Karpas-422 (cell line): ENCODE results near the gene LYRM2. TPM values are rescaled to one million over a fixed set of nuclear protein-coding genes. Genes with fewer than 3 reads are reported as not detected.

Experiments
- DNase-seq: peaks from one replicate; pipeline ENCODE4 v3.0.0-alpha.2; 2015
- H2AFZ ChIP-seq: fragments of 200-600 bp; sonication (generic); 2 replicates; pipeline ENCODE4 v1.6.1; 2014; ENCODE audit warnings: antibody characterized with exemption, low read length, mixed read lengths
- H3K27ac ChIP-seq: fragments of 200-600 bp; sonication (generic); 2 replicates; pipeline ENCODE4 v1.5.1; 2014; ENCODE audit warnings: mild to moderate bottlenecking, low read length, moderate library complexity
- H3K27me3 ChIP-seq: fragments of 200-600 bp; sonication (generic); 2 replicates; pipeline ENCODE4 v1.6.1; 2014; ENCODE audit warnings: low read length, mixed read lengths
- H3K36me3 ChIP-seq: fragments of 200-600 bp; sonication (generic); 2 replicates; pipeline ENCODE4 v1.6.1; 2014; ENCODE audit warnings: low read length, mixed read lengths; ENCODE audit not compliant: insufficient read depth
- H3K4me1 ChIP-seq: fragments of 200-600 bp; sonication (generic); 2 replicates; pipeline ENCODE4 v1.6.1; 2014; ENCODE audit warnings: mild to moderate bottlenecking, low read length, mixed read lengths
- H3K4me2 ChIP-seq: fragments of 200-600 bp; sonication (generic); 2 replicates; pipeline ENCODE4 v1.6.1; 2014; ENCODE audit warnings: low read length, low read depth, mild to moderate bottlenecking; ENCODE audit not compliant: poor library complexity, severe bottlenecking
- H3K4me3 ChIP-seq: fragments of 200-600 bp; sonication (generic); 2 replicates; pipeline ENCODE4 v1.5.1; 2014; ENCODE audit warnings: mild to moderate bottlenecking, antibody characterized with exemption, low read length, mixed read lengths
- H3K79me2 ChIP-seq: fragments of 200-600 bp; sonication (generic); 2 replicates; pipeline ENCODE4 v1.6.1; 2014; ENCODE audit warnings: mild to moderate bottlenecking, low read length, mixed read lengths
- H3K9ac ChIP-seq: fragments of 200-600 bp; sonication (generic); 2 replicates; pipeline ENCODE4 v1.6.0; 2014; ENCODE audit warnings: low read length
- H3K9me2 ChIP-seq: fragments of 200-600 bp; sonication (generic), shearing (Covaris generic); replicated peaks from 2 replicates; pipeline ENCODE4 v1.6.0; 2014; ENCODE audit warnings: mild to moderate bottlenecking, low read length, moderate library complexity; ENCODE audit not compliant: insufficient read depth
- H3K9me3 ChIP-seq: fragments of 300-700, 200-600 bp; sonication (generic); 2 replicates; pipeline ENCODE4 v1.6.1; 2014; ENCODE audit warnings: low read length, mixed read lengths
- H4K20me1 ChIP-seq: fragments of 200-600 bp; sonication (generic); 2 replicates; pipeline ENCODE4 v1.6.1; 2014; ENCODE audit warnings: mild to moderate bottlenecking, antibody characterized with exemption, low read length, low read depth; ENCODE audit not compliant: insufficient read depth
- total RNA-seq: library from RNA; depleted of rRNA; stranded (reverse); fragments of >200 nt; shearing (Covaris generic); gene quantifications from 2 replicates; pipeline ENCODE4 v1.2.3, GENCODE V29; 2014; ENCODE audit warnings: low replicate concordance; rRNA removed

LYRM2 gene, protein sequence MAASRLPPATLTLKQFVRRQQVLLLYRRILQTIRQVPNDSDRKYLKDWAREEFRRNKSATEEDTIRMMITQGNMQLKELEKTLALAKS
- 13.7 and 23.9 TPM in 2 replicates for total RNA-seq

DNA sequence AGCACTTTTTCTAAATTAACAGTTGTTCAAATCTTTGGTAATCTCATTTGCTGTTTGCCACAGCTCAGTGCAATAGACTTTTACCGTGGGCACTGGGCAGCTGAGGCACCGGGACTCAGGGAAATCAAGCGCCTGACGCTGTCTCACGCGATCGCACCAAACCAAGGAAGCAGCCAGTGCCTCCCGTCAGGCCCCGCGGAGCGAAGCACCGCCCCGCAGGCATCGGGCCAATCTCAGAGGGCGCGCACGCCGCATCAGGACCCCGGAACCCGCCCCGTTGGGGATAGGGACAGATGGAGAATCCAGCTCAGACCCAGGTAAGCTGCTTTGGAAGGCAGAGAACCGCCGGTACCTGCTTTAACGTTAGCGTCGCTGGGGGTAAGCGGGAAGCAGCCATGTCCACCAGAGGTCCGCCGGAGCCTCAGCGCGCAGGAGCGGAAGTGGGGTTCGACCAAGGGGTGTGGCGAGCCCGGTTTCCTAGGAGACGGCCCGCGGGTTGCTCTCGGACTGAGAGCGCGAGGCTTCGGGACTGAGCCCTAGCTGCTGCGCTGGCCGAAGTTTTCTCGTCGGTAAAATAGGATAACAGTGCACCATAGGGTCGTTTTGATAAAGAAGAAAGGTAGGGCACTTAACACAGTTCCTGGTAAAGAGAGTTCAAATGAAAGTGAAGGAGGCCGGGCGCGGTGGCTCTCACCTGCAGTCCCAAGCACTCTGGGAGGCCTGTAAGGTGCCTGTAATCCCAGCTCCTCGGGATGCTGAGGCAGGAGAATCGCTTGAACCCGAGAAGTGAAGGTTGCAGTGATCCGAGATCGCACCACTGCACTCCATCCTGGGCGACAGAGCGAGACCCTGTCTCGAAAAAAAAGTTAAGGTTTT, at the start of gene LYRM2:
Gene LYRM2 (minus strand): TSS at position 428 of the 876 bp plus-strand sequence. CDS start 31 bp downstream, at position 397.
- Histone ChIP-seq H3K36me3 (peaks cover 35% of the 10 kb centered on the region), H3K27ac (peak within 1 kb of the TSS; percentile 82), H4K20me1 (no peaks in the 10 kb centered on the region), H3K79me2 (peaks cover 48% of the 10 kb centered on the region), H3K9me2 (no peaks in the 10 kb centered on the region), H3K4me2 (peak within 1 kb of the TSS; percentile 99), H3K9ac (peak within 1 kb of the TSS; percentile 82), H3K27me3 (no peaks in the 10 kb centered on the region), H3K4me3 (peak within 1 kb of the TSS; percentile 77), H3K9me3 (no peaks in the 10 kb centered on the region), H3K4me1 (peaks cover 24% of the 10 kb centered on the region), H2AFZ (0 out of 2 replicates have a peak within 1 kb of the TSS, but pooled peaks have one; percentile 44)
- peak; percentile 97 for DNase-seq

DNA sequence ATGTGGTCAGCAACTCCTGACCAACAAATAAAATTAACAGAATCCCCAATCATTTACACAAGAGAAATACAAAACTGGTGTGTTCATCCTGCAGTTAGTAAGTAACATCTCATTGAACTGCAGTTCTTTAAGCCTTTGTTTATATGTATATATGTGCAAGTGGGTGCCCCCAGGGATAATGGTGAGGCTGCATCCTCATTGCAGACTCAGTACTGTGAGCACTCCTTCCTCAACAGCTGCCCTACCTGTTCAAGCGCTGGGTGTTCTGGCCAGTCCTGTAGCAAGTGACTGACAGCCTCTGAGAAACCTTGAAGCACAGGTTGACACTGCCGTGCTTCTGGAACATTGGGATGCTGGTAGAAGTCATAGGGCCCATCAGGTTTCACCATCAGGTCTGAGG, 49.8 kb upstream of the LYRM2 start:
- H3K4me3 ChIP-seq, result no peak overlapping the region
- H3K27ac ChIP-seq, result no peak overlapping the region
- H3K36me3 ChIP-seq, result peaks cover 74% of the 10 kb centered on the region
- peaks cover 7% of the 10 kb centered on the region for H3K79me2 ChIP-seq
- H3K4me1 ChIP-seq, result peaks cover 25% of the 10 kb centered on the region
- DNase-seq, result no peak
- no peak overlapping the region for H3K4me2 ChIP-seq
- no peaks in the 10 kb centered on the region for H3K27me3 ChIP-seq
- H3K9me3 ChIP-seq, result no peaks in the 10 kb centered on the region
- no peak overlapping the region for H3K9ac ChIP-seq
- H4K20me1 ChIP-seq, result no peaks in the 10 kb centered on the region
- H2AFZ ChIP-seq, result no peak overlapping the region
- no peaks in the 10 kb centered on the region for H3K9me2 ChIP-seq

DNA sequence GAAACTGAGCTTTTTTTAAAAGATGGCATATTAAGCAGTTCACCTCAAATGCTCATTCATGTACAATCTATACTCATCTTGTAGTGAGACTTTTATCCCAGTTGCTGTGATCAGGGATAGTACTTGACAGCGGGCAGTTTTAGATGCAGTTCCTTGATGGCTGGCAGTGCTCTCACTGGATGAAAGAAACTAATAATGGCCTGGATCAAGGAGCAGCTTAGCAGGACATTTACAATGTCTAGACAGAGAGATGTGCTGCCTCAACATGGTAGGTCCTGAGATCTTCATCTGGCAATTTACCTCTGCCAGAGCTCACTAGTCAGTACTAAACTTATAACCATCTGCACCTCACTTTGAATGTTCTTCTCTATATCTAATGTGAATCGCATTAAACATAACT, 46.8 kb upstream of the LYRM2 start:
- H4K20me1 ChIP-seq, result no peaks in the 10 kb centered on the region
- H3K79me2 ChIP-seq, result no peaks in the 10 kb centered on the region; the same call in 1 of the 2 replicates
- H3K27ac ChIP-seq, result no peak overlapping the region
- H3K27me3 ChIP-seq, result no peaks in the 10 kb centered on the region
- no peak for DNase-seq
- H3K9ac ChIP-seq, result no peak overlapping the region
- no peak overlapping the region for H2AFZ ChIP-seq
- H3K9me3 ChIP-seq, result no peaks in the 10 kb centered on the region
- H3K4me1 ChIP-seq, result peaks cover 5% of the 10 kb centered on the region
- no peak overlapping the region for H3K4me3 ChIP-seq
- H3K4me2 ChIP-seq, result no peak overlapping the region
- H3K9me2 ChIP-seq, result no peaks in the 10 kb centered on the region
- H3K36me3 ChIP-seq, result peaks cover 73% of the 10 kb centered on the region

DNA sequence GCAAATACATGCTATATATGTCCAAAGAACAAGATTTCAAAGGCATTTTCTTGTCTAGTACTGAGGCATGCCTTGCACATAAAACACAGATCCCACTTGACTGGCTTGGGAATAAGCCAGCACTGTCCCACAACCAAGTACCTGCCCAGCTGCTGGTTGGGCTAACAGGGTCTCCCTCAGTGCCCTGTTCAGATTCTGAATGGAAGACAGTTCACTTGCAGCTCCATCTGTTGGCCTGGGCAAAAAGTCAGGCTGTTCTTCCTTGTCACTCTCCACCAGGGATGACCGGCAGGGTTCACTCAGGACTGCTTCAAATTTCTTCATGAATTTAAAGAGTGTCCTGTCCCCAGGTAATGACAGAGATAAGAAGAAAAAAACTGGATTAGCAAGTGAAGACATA, 44.4 kb upstream of the LYRM2 start:
- DNase-seq, result no peak
- Histone ChIP-seq H3K4me3 (no peak overlapping the region), H3K27me3 (no peaks in the 10 kb centered on the region), H3K9me3 (no peaks in the 10 kb centered on the region), H3K4me1 (no peaks in the 10 kb centered on the region), H2AFZ (no peak overlapping the region), H3K9ac (no peak overlapping the region), H3K36me3 (peaks cover 56% of the 10 kb centered on the region), H4K20me1 (no peaks in the 10 kb centered on the region), H3K27ac (no peak overlapping the region), H3K9me2 (no peaks in the 10 kb centered on the region), H3K4me2 (no peak overlapping the region), H3K79me2 (no peaks in the 10 kb centered on the region; the same call in 1 of the 2 replicates)

DNA sequence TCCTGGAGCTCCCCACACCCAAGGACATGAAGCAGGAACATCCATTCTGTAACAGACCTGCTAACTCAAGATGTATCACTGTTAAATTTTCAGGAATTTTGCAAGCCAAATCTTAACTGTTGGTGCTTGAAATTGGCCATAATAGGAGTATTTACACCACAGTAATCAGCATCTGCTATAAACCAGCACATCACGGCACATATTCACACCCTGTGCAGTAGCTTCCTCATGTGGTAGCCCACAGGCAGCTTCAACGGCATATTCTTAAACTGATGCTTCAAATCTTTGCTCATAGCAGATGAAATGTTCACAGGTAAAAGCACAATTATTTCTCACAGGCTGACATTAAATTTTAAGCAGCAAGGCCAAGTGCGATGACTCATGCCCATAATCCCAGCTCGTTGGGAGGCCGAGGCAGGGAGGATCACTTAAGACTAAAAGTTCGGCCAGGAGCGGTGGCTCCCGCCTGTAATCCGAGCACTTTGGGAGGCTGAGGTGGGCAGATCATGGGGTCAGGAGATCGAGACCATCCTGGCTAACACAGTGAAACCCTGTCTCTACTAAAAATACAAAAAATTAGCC, 43.5 kb upstream of the LYRM2 start:
- Histone ChIP-seq H2AFZ (no peak overlapping the region), H3K9ac (no peak overlapping the region), H3K4me1 (no peaks in the 10 kb centered on the region), H3K9me3 (no peaks in the 10 kb centered on the region), H4K20me1 (no peaks in the 10 kb centered on the region), H3K27ac (no peak overlapping the region), H3K4me2 (no peak overlapping the region), H3K79me2 (no peaks in the 10 kb centered on the region; the same call in 1 of the 2 replicates), H3K27me3 (no peaks in the 10 kb centered on the region), H3K4me3 (no peak overlapping the region), H3K9me2 (no peaks in the 10 kb centered on the region), H3K36me3 (peaks cover 54% of the 10 kb centered on the region)
- no peak for DNase-seq

DNA sequence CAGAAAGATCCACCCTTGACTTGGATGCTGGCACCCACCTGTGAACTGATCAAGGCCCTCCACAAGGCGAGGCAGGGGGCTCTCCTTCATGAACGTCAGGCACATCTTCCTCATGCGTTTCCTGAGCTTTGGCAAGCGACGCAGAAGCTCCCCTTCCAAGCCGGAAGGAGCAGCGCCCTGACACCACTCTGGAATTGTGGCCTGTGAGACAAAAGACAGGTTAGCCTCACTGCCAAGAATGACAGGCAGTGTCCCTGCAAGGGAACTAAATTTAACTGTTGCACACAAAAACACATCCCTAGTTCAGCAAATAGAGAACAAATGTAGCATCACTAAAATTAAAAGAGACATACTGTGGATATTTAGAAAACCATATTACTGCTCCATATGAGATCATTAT, 42.0 kb upstream of the LYRM2 start:
- Histone ChIP-seq H3K9me2 (no peaks in the 10 kb centered on the region), H2AFZ (no peak overlapping the region), H3K27ac (no peak overlapping the region), H3K9me3 (no peaks in the 10 kb centered on the region), H3K9ac (no peak overlapping the region), H3K79me2 (no peaks in the 10 kb centered on the region; the same call in 1 of the 2 replicates), H3K4me3 (no peak overlapping the region), H3K4me2 (no peak overlapping the region), H3K36me3 (peaks cover 56% of the 10 kb centered on the region), H3K27me3 (no peaks in the 10 kb centered on the region), H3K4me1 (no peaks in the 10 kb centered on the region), H4K20me1 (no peaks in the 10 kb centered on the region)
- DNase-seq, result no peak

DNA sequence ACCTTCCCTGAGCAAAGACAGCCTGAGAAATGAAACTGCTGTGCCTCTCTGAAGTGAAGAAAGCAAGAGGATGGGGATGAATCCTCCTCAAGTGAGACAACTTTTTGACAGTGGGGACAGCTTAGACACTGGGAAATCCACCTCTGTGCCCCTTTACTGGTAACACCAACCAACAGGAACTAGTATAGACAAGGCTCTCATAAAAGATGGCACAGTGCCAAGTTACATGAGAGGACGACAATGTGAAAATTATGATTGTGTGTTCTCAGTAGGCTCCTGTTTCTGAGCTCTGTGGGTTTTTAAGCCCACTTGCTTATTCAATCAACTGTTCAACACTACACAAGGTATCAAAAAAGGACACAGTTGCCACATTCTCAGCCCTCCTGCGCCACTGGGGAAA, 41.6 kb upstream of the LYRM2 start:
- H3K4me1 ChIP-seq, result no peaks in the 10 kb centered on the region
- H3K9me3 ChIP-seq, result no peaks in the 10 kb centered on the region
- H3K4me2 ChIP-seq, result no peak overlapping the region
- DNase-seq, result no peak
- H3K79me2 ChIP-seq, result no peaks in the 10 kb centered on the region; the same call in 1 of the 2 replicates
- H3K36me3 ChIP-seq, result peaks cover 56% of the 10 kb centered on the region
- no peak overlapping the region for H3K27ac ChIP-seq
- H3K4me3 ChIP-seq, result no peak overlapping the region
- no peak overlapping the region for H2AFZ ChIP-seq
- H3K27me3 ChIP-seq, result no peaks in the 10 kb centered on the region
- no peaks in the 10 kb centered on the region for H4K20me1 ChIP-seq
- H3K9ac ChIP-seq, result no peak overlapping the region
- no peaks in the 10 kb centered on the region for H3K9me2 ChIP-seq
